ENCODE measurements around the gene LILRA2.

DNA sequence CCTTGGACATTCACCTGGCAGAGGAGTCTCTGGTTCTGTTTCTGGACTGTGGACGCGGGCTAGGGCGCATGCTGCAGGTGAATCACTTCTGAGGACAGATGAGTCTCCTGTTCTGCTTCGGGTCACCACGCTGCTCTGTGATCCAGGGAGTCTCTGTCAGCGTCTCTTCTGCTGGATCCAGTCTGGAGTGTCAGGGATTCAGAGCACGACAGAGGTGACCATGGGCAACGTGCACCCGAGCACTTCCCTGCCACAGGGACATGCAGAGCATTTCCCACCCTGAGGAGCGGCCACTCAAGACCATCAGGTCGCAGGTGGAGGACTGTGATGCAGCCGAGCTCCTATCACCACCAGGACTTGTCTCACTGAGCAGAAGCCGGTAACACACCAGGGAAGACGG, 24.4 kb upstream of the LILRA2 start:
- TF ChIP-seq CTCF (IDR thresholded peaks at IDR 0.05) (no peak), POLR2A (IDR thresholded peaks at IDR 0.05) (no peak)
